GM18519 (cell line): ENCODE results near the gene SLC12A5.
"Not testable (repeated sequence)": the region's sequence is repeated elsewhere in the genome, so short reads cannot be mapped to it uniquely, and the experiment has no call there.

Experiments used
- ATAC-seq: cut with Tn5 transposase; IDR thresholded peaks from one replicate; pipeline ENCODE4 v1.9.1; 2021; ENCODE audit warnings: mild to moderate bottlenecking, moderate library complexity; ENCODE audit not compliant: unreplicated experiment, low FRiP score

Gene SLC12A5

DNA sequence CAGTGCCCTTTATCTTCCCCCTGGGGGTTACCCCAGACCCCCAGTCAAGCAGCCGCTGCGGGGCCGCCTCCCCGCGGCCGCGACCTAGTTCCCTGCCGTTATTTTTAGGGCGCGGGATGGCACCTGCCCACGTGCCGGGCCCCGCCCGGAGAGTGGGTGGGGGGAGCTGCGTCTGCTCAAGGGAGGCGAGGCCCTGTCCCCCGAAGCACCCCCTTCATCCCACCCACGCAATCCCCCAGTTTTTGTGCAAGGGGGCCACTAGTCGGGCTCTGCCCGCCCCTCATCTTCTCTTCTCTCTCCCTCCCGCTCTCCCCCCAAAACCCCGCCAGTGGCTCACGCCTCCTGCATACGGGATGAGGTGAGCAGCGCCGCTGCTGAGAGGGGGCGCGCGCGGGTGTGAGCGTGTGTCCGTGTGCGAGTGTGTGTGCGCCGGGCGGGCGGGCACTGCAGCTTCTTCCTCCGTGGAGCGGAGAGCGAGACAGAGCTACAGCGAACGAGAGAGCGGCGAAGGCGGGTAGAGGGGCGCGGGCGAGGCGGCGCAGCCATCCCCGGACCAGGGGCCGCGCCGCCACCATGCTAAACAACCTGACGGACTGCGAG lies at the start of gene SLC12A5:
Gene SLC12A5, plus strand, starts transcription at position 444 of the 600 bp plus-strand sequence. Its CDS starts 130 bp downstream, at position 574.
- no peak for ATAC-seq

DNA sequence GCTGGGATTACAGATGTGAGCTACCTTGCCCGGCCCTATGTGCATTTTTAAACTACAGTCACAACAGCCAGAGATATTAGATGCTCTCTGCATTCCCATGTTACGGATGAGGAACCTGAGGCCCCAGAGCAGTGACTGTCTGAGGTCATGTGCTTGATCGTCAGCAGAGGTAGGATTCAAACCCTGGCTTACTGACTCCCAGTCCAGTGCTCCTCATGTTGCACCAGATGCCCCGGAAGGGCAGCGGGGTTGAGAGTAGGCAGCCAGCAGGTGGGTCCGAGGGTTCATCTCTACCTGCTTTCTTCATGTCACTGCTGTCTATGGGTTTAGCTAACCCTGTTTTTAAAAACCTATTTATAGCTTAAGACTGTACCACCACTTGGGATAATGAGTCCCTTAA lies 47.8 kb upstream of the SLC12A5 start:
- ATAC-seq: no peak

DNA sequence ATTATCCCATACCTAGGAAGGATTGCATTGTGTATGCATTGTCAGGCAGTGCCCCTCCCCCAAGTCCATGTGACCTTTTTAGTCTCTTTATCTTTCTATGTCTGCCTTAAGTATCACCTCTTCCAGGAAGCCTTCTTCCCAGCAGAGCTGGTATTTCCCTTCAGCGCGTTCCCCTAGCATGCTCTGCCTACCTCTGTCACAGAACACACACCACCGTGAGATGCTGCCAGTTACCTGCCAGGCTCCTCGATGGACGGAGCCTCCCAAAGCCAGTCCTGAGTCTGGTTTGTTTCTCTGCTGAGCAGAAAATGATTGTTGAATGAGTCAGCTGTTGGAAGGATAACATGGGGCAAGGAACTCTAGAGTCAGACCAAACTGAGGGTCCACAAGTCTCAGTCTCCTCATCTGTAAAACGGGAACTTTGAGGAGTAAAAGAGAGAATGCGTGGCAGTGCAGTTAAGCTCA lies 45.7 kb upstream of the SLC12A5 start:
- no peak for ATAC-seq

DNA sequence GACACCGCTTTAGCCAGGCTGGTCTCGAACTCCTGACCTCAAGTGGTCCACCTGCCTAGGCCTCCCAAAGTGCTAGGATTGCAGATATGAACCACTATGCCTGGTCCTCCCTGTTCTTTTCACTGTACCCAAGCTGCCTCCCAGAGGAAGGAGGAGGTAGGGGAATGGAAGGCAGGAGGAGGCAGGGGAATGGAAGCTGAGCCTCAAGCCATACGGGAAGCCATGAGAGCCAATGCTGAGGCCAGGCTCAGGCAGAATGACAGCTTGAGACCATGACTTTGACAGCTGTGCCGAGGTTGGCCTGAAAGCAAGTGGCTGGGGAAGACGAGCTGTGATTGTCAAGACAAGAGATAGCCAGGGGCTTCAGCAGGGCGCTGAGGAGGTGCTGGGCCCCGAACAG lies 43.4 kb upstream of the SLC12A5 start:
- ATAC-seq: no peak

DNA sequence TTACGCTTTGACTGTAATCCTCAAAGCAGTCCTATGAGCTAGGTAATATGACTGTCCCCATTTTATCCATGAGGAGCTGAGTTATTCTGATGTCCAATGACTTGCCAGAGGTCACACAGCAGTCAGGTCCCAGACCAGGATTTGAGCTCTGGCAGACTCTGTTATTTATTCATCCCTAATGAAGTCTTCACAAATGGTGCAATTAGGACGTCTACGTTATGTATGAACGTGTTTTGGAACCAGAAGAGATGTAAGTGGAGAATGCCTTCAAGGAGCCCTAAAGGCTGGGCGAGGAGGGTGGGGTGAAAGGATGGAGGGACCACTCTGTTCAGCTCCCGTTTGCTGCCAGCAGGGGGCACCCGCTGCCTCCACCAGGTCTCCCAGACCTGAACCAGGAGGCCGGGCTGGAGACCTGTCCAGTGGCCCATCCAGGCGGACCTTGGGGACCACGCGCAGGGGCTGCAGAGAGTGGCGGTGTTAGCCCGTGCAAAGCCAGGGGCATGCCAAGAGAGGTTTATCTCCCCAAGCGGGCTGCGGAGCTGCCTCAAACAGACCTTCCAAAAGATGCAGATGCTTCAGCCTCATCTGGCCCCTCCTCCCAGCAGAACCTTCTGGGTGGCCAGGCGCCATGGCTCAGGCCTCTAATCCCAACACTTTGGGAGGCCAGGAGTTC lies 41.8 kb upstream of the SLC12A5 start:
- ATAC-seq: no peak

DNA sequence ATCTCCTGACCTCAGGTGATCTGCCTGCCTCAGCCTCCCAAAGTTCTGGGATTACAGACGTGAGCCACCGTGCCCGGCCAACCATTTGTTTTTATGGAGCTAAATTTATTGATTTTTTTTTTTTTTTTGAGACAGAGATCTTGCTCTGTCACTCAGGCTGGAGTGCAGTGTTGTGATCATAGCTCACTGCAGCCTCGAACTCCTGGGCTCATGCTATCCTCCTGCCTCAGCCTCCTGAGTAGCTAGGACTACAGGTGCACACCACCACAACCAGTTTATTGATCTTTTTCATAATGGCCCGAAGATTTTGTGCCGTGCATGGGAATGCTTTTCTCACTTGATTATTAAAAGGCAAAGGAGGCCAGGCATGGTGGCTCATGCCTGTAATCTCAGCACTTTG lies 40.2 kb upstream of the SLC12A5 start:
- not testable (repeated sequence) for ATAC-seq

DNA sequence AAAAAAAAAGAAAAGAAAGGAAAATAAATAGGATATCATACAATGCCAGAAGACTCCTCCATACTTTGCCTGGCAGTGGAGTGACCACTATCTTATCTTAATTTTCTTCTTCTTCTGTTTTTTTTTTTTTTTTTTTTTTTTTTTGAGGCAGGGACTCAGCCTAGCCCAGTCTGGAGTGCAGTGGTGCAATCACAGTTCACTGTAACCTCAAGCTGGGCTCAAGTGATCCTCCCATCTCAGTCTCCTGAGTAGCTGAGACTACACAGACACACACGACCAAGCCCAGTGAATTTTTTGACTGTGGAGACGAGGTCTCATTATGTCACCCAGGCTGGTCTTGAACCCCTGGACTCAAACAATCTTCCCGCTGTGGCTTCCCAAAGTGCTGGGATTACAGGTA lies 37.4 kb upstream of the SLC12A5 start:
- no peak for ATAC-seq

DNA sequence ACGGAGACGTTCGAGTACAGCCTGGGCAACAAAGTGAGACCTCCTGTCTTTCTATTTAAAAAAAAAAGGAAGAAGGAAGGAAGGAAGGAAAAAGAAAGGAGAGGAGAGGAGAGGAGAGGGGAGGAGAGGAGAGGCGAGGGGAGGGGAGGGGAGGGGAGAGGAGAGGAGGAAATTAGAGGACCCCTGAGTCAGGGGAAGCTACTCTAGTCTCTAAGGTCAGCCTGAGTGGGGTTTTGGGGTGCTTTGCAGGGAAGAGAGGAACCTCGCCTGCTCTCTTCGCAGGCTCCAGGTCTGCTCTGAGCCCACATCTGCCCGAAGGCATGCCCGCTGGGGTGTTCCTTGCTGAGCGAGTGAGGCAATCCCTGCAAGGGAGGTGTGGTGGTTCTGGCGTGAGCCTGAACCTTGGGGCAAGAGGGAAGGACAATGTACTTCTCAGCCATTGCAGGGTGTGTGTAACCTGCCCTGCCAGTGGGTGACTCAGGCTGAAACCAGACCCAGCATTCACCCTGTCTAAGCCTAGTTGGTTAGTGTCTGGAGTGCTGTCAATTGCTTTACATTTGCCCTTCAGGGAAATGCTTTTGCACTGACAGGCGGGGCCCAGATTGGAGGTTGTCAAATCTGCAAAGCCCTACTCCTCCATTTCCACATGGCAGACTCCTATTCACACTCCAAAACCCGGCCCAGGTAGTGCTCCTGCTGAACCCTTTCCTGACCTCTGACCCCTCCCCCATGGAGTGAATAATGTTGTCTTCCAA lies 35.6 kb upstream of the SLC12A5 start:
- no peak for ATAC-seq

DNA sequence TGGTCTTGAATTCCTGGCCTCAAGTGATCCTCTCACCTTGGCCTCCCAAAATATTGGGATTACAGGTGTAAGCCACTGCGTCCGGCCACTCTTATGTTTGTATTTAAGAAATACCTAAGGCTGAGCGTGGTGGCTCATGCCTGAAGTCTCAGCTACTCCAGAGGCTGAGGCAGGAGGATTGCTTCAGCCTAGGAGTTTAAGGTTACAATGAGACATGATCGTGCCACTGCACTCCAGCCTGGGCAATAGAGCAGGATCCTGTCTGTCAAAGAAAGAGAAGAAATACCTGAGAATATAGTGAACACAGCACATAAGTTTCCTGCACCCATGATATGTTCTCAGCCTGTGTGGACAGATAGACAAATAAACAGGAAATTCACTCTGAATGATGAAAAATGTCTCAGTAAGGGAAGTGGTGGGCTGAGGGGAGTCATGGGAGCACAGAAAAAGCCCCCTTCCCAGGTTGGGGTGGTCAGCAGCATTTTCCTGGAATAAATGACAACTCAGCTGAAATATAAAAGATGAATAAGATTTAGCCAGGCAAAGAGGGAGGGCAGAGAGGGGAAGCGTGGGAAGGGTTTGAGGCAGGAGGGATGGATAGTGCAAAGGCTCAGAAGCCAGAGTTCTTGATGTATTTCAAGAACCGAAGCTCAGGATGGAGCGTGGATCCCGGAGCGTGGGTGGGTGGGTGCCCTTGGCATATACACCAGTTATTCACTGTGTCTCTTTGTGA lies 34.1 kb upstream of the SLC12A5 start:
- no peak for ATAC-seq

DNA sequence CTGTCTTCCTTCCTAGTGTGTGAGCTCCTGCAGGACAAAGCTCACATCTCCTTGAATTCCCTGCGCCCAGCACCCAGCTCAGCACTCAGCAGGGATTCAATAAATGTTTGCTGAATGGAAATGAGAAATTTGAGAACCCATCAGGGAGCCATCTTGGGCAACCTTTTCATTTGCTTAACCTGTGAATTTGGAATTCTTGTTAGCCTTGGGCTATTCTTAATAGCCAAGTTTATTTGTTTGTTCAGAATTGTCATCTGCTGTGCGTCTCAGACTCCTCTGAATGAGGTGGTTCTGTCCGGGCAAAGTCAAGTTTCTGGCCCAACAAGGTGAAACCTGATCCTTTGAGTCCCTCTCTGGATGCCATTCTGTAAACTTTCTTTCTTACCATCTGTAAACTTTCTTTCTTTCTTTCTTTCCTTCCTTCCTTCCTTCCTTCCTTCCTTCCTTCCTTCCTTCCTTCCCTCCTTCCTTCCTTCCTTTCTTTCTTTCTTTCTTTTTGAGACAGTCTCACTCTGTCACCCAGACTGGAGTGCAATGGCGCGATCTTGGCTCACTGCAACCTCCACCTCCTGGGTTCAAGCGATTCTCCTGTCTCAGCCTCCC lies 33.4 kb upstream of the SLC12A5 start:
- not testable (repeated sequence) for ATAC-seq

DNA sequence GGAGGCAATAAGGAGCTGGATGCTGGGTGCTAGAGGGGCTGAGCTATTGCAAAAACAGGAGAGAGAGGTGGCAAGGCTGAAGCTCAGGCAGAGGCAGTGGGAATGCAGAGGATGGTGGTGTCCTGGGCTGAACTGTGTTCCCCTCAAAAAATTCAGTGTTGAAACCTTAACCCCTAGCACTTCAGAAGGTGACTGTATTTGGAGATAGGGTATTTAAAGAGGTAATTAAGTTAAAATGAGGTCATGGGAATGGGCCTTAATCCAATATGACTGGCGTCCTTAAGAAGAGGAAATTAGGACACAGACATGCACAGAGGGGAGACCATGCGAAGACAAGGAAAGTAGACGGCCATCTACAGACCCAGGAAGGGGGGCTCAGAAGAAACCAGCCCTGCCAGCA lies 31.8 kb upstream of the SLC12A5 start:
- no peak for ATAC-seq

DNA sequence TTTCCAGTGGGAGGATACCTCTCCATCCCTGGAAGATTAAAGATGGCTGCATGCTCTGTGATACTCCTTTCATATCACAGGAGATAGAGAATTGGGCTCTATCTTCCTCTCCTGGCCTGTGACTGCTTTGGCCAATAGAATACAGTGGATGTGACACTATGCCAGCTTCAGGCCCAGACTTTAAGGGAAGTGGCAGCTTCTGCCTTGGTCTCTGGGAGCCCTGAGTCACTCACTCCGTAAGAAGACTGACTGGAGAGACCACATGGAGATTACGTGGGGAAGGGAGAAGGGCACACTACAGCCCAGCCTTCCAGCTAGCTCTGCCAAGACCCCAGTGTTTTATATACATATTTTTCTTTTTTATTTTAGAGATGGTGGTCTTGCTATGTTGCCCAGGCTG lies 30.7 kb upstream of the SLC12A5 start:
- no peak for ATAC-seq

DNA sequence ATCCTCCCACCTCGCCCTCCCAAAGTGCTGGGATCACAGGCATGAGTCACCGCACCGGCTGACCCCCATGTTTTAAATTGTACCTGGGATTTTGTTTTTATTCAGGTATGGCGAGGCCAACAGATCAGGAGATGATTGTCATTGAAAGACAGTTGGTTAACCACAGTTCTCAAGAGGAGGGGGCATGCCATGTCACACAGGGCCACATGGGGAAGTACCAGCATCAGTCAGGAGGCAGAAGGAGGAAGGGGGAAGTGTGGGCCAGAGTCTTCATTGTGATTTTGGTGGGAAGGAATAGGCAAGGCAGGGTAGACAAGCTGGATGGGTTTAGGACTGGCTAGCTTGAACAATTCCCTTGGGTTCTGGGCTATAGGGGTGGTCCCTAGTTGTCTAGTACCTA lies 30.3 kb upstream of the SLC12A5 start:
- no peak for ATAC-seq

DNA sequence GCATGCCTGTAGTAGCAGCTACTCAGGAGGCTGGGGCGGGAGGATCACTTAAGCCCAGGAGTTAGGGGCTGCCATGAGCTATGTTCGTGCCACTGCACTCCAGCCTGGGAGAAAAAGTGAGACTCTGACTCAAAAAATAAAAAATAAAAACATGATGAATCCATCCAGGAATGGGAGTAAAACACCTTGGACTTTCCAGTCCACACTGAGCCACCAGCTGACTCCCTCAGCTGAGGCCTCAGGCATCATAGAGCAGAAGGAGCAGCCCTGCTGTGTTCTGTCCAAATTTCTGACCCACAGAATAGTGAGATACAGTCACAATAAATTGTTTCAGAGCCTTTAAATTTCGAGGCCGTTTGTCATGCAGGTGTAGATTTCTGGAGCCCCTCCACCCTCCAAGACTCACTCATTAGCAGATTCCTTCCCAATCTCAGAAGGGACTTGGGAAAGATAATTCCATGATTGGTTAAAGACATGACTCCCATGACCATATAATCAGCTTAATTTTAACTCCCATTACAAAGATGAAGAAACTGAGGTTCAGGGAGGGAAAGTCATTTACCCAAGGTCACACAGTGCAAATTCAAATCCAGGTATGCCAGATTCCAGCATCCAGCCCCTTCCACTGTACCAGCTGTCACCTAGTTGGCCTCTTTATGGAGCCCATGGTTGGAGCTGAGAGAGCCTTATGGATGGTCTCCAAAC lies 29.3 kb upstream of the SLC12A5 start:
- ATAC-seq: no peak

DNA sequence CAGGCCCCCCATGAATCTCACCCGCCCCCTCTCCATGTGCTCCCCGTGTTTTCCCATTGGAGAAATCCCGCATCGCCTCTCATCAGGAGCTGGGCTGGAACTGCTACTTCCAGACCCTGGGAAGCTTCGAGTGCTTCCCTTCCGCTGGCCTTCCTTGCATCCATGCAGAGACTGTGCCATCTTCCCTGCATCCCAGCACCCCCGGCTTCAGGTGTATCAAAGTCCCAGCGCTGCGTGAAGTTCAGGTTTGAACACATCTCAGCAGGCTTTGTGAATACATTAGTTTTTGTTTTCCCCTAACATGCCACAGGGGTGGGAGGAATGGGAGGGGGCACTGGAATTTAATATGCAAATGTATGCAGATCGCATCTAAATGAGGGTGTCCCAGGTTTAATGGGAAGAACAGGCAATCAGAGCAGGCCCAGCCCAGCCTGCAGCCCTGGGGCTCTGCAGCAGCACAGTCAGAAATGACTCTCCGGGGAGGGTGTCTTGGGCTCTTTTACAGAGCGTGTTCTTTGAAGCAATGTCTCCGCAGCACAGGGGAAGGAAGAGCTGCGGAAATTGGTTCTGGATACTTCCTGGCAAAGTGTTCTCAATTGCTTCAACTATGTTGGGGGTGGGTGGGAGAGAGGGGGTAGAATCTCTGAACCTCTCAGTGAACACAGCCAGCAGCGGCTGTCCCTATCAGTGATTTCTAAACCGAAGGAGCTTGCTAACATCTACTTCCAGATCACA lies 28.6 kb upstream of the SLC12A5 start:
- no peak for ATAC-seq

DNA sequence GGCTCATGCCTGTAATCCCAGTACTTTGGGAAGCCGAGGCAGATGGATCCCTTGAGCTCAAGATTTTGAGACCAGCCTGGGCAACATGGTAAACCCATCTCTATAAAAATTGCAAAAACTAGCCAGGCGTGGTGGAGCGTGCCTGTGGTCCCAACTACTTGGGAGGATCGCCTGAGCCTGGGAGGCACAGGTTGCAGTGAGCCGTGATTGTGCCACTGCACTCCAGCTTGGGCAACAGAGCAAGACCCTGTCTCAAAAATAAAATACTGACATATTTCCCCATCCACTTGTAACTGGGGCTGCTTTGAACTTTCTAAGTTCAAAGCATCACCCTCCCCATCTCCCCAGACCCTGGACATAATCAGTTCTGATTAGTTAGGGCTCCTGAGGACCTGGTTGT lies 27.5 kb upstream of the SLC12A5 start:
- no peak for ATAC-seq

DNA sequence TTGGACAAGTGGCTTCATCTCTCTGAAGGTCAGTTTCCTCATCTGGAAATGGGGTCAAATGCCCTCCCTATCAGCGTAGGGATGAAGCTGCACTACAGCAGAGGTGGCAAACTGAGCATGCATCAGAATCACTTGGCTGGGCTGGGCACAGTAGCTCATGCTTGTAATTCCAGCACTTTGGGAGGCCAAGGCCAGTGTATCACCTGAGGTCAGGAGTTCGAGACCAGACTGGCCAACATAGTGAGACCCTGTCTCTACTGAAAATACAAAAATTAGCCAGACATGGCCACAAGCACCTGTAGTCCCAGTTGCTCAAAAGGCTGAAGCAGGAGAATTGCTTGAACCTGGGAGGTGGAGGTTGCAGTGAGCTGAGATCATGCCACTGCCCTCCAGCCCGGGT lies 27.0 kb upstream of the SLC12A5 start:
- ATAC-seq: no peak

DNA sequence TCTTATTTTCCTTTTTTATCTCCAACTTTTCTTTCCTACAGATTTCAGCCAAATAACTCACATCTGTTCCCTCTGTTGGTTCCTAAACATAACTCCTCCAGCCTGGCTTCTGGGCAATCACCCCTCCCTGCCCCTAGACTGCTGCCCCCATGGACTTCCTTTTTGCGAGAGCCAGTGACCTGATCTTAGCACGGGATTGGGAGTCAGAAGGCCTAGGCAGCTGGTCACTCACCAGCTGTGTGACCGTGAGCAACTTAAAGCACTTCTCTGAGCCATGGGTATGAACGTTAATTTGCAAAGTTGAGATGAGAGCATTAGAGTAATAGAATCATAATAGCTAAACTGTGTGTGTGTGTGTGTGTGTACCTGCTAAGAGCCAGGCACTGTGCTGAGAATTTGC lies 24.8 kb upstream of the SLC12A5 start:
- ATAC-seq: no peak

DNA sequence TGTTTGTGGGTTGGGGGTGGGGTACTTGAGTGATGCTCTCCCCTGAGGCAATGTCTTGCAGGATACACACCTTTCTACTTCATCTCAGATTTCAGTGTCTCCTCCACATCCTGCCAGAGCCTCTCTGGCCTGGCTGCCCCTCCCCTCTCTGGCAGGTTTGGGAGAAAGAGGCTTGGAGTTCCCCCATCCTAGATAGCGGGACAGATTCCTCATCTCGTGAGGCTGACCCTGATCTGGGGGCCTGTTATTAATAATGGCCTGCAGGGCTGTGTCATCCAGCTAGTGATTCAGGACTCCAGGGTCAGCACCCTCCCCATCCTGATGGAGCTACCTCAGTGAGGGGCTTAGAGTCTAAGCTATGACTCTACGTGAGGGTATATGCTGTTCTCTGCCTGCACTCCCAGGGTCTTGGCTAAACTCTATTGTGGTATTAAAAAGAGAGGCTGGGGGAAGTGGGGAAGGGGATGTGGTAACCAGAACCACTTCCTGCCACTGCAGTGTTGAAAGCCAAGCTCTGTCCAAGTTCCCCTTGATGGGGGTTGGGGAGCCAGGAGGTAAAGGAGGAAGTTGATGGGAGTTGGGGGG lies 24.0 kb upstream of the SLC12A5 start:
- ATAC-seq: no peak
